ENCODE results near the gene NOMO2. TPM values are rescaled to one million over a fixed set of nuclear protein-coding genes. Genes with fewer than 3 reads are reported as not detected.
"Not testable (repeated sequence)": the region's sequence is repeated elsewhere in the genome, so short reads cannot be mapped to it uniquely, and the experiment has no call there.

The NOMO2 gene
- polyA plus RNA-seq, 3 donors from 2014 or later: 49.6 to 98.1 (median 85.4) TPM

- not testable (repeated sequence) for H3K36me3 Mint-ChIP-seq; H3K4me1 Mint-ChIP-seq; H3K9me3 Mint-ChIP-seq; H3K27me3 Mint-ChIP-seq (ENCODE audit: low read depth in 3 of 3); H3K4me3 Mint-ChIP-seq; DNase-seq; H3K27ac Mint-ChIP-seq
Observed at GRCh38 chr16:18384098-18384636, 177.7 kb downstream of the NOMO2 start.

- not testable (repeated sequence) for H3K9me3 Mint-ChIP-seq; H3K27me3 Mint-ChIP-seq (ENCODE audit: low read depth in 3 of 3); H3K27ac Mint-ChIP-seq; H3K36me3 Mint-ChIP-seq; H3K4me3 Mint-ChIP-seq; H3K4me1 Mint-ChIP-seq; DNase-seq
Observed at GRCh38 chr16:18382696-18383095, 179.2 kb downstream of the NOMO2 start.

Other genes starting within 250 kb of the NOMO2 start
- gene NPIPA8, start 225.4 kb downstream of the NOMO2 start, polyA plus RNA-seq: under 1 TPM in 1 of 3 donors, not detected in 2; 0.32 TPM
- gene RPS15A, start 228.2 kb upstream of the NOMO2 start, polyA plus RNA-seq: 1,000 to 10,000 TPM in 2 of 3 donors, 100 to 1,000 TPM in 1; 767 to 2,522 (median 1,576) TPM
- gene ARL6IP1, start 239.5 kb upstream of the NOMO2 start, polyA plus RNA-seq: 100 to 1,000 TPM; 267 to 497 (median 308) TPM